Measurements from ENCODE around the gene VWA3B. TPM values are rescaled to one million over a fixed set of nuclear protein-coding genes. Genes with fewer than 3 reads are reported as not detected.

VWA3B gene
- polyA plus RNA-seq, 1 donor (not counting 4 experiments of a cell fraction or from before 2014, with no cell fraction given) = not detected

GRCh38 chr2:98121149-98121548 is 34.2 kb downstream of the VWA3B start:
- H3K4me1 ChIP-seq (ENCODE audit: control insufficient read depth, extremely low read depth, insufficient read depth, low read length) = peaks cover 16% of the 10 kb centered on the region
- no peak overlapping the region for H3K27ac ChIP-seq (ENCODE audit: control insufficient read depth, insufficient read depth, low read length)
- TF ChIP-seq EZH2 (IDR thresholded peaks at IDR 0.05; ENCODE audit: low read length) (no peak), CTCF (optimal IDR thresholded peaks at IDR 0.05 in 1 of 3, IDR thresholded peaks at IDR 0.05 in 1 of 3, conservative IDR thresholded peaks at IDR 0.05 in 1 of 3; ENCODE audit: extremely low read depth in 1 of 3, insufficient read depth in 2 of 3, low read length in 3 of 3) (no peak)
- no peak overlapping the region for H3K4me3 ChIP-seq (ENCODE audit: control insufficient read depth in 2 of 3, extremely low read depth in 1 of 3, insufficient read depth in 2 of 3, low read depth in 1 of 3, low read length in 3 of 3)
- no peaks in the 10 kb centered on the region for H3K9me3 ChIP-seq (ENCODE audit: control insufficient read depth, low read depth, low read length)
- H4K20me1 ChIP-seq (ENCODE audit: control insufficient read depth, extremely low read depth, insufficient read depth, low read length) = no peaks in the 10 kb centered on the region
- no peak overlapping the region for H3K9ac ChIP-seq (ENCODE audit: control insufficient read depth, extremely low read depth, insufficient read depth, low read length)
- no peak overlapping the region for H2AFZ ChIP-seq (ENCODE audit: control insufficient read depth, low read length)
- no peaks in the 10 kb centered on the region for H3K9me1 ChIP-seq (ENCODE audit: control insufficient read depth, extremely low read depth, insufficient read depth, low read length)
- dilution Hi-C loops (cut with MboI; ENCODE audit: extremely low pct_ligation_motif_present, low sequenced_read_pairs) = no loop called here
- H3K79me2 ChIP-seq (ENCODE audit: control insufficient read depth, insufficient read depth, low read length) = no peaks in the 10 kb centered on the region
- DNase-seq (ENCODE audit: low read depth, low spot score) = no peak
- no peak for FAIRE-seq
- H3K4me2 ChIP-seq (ENCODE audit: control insufficient read depth, extremely low read depth, insufficient read depth, low read depth, low read length) = no peak overlapping the region
- no peaks in the 10 kb centered on the region for H3K36me3 ChIP-seq (ENCODE audit: control insufficient read depth in 2 of 2, extremely low read depth in 1 of 2, insufficient read depth in 2 of 2, low read length in 2 of 2)
- no peaks in the 10 kb centered on the region for H3K27me3 ChIP-seq (ENCODE audit: control insufficient read depth, extremely low read depth, insufficient read depth, low read length)

DNA sequence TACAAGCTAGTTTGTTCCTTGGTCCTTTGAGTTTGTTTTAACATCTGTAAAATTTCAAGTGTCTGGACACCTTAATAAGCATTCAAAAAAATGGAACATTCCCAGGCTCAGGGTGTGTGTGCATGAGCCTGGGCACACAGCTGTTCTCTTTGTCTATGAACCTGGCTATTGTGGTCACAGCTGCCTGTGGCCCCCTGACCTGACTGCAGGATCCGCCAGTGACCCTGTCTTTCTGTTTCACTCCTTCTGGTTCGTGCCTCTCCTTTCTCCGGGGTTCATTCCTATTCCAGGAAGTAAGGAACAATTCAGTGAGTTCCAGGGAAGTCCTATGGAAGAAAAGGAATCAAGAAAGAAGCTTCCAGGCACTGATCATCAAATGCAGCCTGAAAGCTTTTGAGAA is 35.6 kb downstream of the VWA3B start:
- Histone ChIP-seq H3K4me1 (ENCODE audit: control insufficient read depth, extremely low read depth, insufficient read depth, low read length) (peaks cover 21% of the 10 kb centered on the region), H2AFZ (ENCODE audit: control insufficient read depth, low read length) (no peak overlapping the region), H3K9ac (ENCODE audit: control insufficient read depth, extremely low read depth, insufficient read depth, low read length) (no peak overlapping the region), H3K27ac (ENCODE audit: control insufficient read depth, insufficient read depth, low read length) (no peak overlapping the region), H4K20me1 (ENCODE audit: control insufficient read depth, extremely low read depth, insufficient read depth, low read length) (no peaks in the 10 kb centered on the region), H3K9me1 (ENCODE audit: control insufficient read depth, extremely low read depth, insufficient read depth, low read length) (no peaks in the 10 kb centered on the region), H3K9me3 (ENCODE audit: control insufficient read depth, low read depth, low read length) (no peaks in the 10 kb centered on the region), H3K4me3 (ENCODE audit: control insufficient read depth in 2 of 3, extremely low read depth in 1 of 3, insufficient read depth in 2 of 3, low read depth in 1 of 3, low read length in 3 of 3) (no peak overlapping the region), H3K4me2 (ENCODE audit: control insufficient read depth, extremely low read depth, insufficient read depth, low read depth, low read length) (no peak overlapping the region), H3K27me3 (ENCODE audit: control insufficient read depth, extremely low read depth, insufficient read depth, low read length) (no peaks in the 10 kb centered on the region), H3K79me2 (ENCODE audit: control insufficient read depth, insufficient read depth, low read length) (no peaks in the 10 kb centered on the region), H3K36me3 (ENCODE audit: control insufficient read depth in 2 of 2, extremely low read depth in 1 of 2, insufficient read depth in 2 of 2, low read length in 2 of 2) (no peaks in the 10 kb centered on the region)
- TF ChIP-seq CTCF (optimal IDR thresholded peaks at IDR 0.05 in 1 of 3, IDR thresholded peaks at IDR 0.05 in 1 of 3, conservative IDR thresholded peaks at IDR 0.05 in 1 of 3; ENCODE audit: extremely low read depth in 1 of 3, insufficient read depth in 2 of 3, low read length in 3 of 3) (no peak), EZH2 (IDR thresholded peaks at IDR 0.05; ENCODE audit: low read length) (no peak)
- no peak for DNase-seq (ENCODE audit: low read depth, low spot score)
- dilution Hi-C loops (cut with MboI; ENCODE audit: extremely low pct_ligation_motif_present, low sequenced_read_pairs) = no loop called here
- FAIRE-seq = no peak

Data from keratinocyte (primary cell).